Uterus (tissue), 4 donors: ENCODE measurements around the gene CBFA2T3. TPM values are rescaled to one million over a fixed set of nuclear protein-coding genes. Genes with fewer than 3 reads are reported as not detected.

Experiments used
- DNase-seq, 2 donors: peaks; one replicate each; pipeline ENCODE4 v3.0.0-alpha.2; 2019 to 2020
- H3K27ac ChIP-seq, 2 donors: fragments of 200-600 bp; sonication (generic); 1 replicate in 1 of 2; 2 replicates in 1 of 2; pipeline ENCODE4 v1.5.1; 2016 to 2018
- H3K27me3 ChIP-seq, 2 donors: fragments of 200-600 bp; sonication (generic); one replicate each; pipeline ENCODE4 v1.5.1; 2018 to 2019; ENCODE audit warnings: control low read depth in 1 of 2
- H3K36me3 ChIP-seq, 2 donors: fragments of 200-600 bp; sonication (generic); one replicate each; pipeline ENCODE4 v1.5.1; 2019; ENCODE audit warnings: control low read depth in 1 of 2
- H3K4me1 ChIP-seq, 2 donors: fragments of 200-600 bp; sonication (generic); one replicate each; pipeline ENCODE4 v1.5.1; 2018 to 2019; ENCODE audit warnings: control low read depth in 1 of 2
- H3K4me3 ChIP-seq, 2 donors: fragments of 200-600 bp; sonication (generic); 1 replicate in 1 of 2; 2 replicates in 1 of 2; pipeline ENCODE4 v1.5.1; 2018 to 2019; ENCODE audit warnings: mild to moderate bottlenecking in 1 of 2
- H3K9me3 ChIP-seq, 2 donors: fragments of 200-600 bp; sonication (generic); one replicate each; pipeline ENCODE4 v1.5.1; 2019; ENCODE audit warnings: control low read depth in 1 of 2
- CTCF ChIP-seq, 4 experiments: fragments of 200-600 bp in 2 of 4; fragments of 450-650 bp in 2 of 4; sonication (generic) in 2 of 4; IDR thresholded peaks; one replicate each; pipeline ENCODE4 v1.5.1; 2016 to 2019; ENCODE audit warnings: antibody characterized with exemption in 4 of 4, mild to moderate bottlenecking in 2 of 4, moderate library complexity in 1 of 4
- POLR2A ChIP-seq, 2 donors: fragments of 450-650 bp; IDR thresholded peaks; one replicate each; pipeline ENCODE4 v1.6.1; 2016; ENCODE audit warnings: antibody characterized with exemption in 2 of 2, mild to moderate bottlenecking in 1 of 2, moderate library complexity in 1 of 2
- intact Hi-C: fragments of 100-400 bp; cut with DNase I; formaldehyde crosslinking; loops from one replicate; pipeline ENCODE4 v1.15.1; 2023; ENCODE audit warnings: low total_unique reads
- total RNA-seq, 4 donors: library from RNA; depleted of rRNA in 3 of 4; stranded (reverse); fragments of >200 nt in 3 of 4; gene quantifications; one replicate each; pipeline versions ENCODE4 v1.1.0 to v1.2.4, GENCODE V29; 2014 to 2023
- donor health status: DM: yes; HTN: yes; CAD: no.

Gene CBFA2T3
- total RNA-seq, 4 donors from 2014 or later = under 0.01 to 12.1 (median 3.1) TPM

GRCh38 chr16:88839026-88839529 lies 137.9 kb downstream of the CBFA2T3 start:
- H3K9me3 ChIP-seq = no peaks in the 10 kb centered on the region
- no peak overlapping the region for H3K4me3 ChIP-seq
- TF ChIP-seq CTCF (IDR thresholded peaks at IDR 0.05) = no peak
- no peak for TF ChIP-seq POLR2A (IDR thresholded peaks at IDR 0.05)
- DNase-seq = no peak
- intact Hi-C loops = no loop called here
- no peaks in the 10 kb centered on the region for H3K27me3 ChIP-seq
- no peak overlapping the region for H3K27ac ChIP-seq
- no peaks in the 10 kb centered on the region for H3K4me1 ChIP-seq
- no peaks in the 10 kb centered on the region for H3K36me3 ChIP-seq

GRCh38 chr16:88838566-88838965 lies 138.4 kb downstream of the CBFA2T3 start:
- no peak overlapping the region for H3K4me3 ChIP-seq
- intact Hi-C loops = no loop called here
- no peak for TF ChIP-seq POLR2A (IDR thresholded peaks at IDR 0.05)
- TF ChIP-seq CTCF (IDR thresholded peaks at IDR 0.05) = no peak
- H3K4me1 ChIP-seq = no peaks in the 10 kb centered on the region
- no peak overlapping the region for H3K27ac ChIP-seq
- no peaks in the 10 kb centered on the region for H3K36me3 ChIP-seq
- H3K9me3 ChIP-seq = no peaks in the 10 kb centered on the region
- no peak for DNase-seq
- no peaks in the 10 kb centered on the region for H3K27me3 ChIP-seq

- intact Hi-C loops = no loop called here
- H3K27me3 ChIP-seq = no peaks in the 10 kb centered on the region
- no peaks in the 10 kb centered on the region for H3K36me3 ChIP-seq
- H3K4me1 ChIP-seq = no peaks in the 10 kb centered on the region
- DNase-seq = no peak
- no peak for TF ChIP-seq CTCF (IDR thresholded peaks at IDR 0.05)
- TF ChIP-seq POLR2A (IDR thresholded peaks at IDR 0.05) = no peak
- H3K4me3 ChIP-seq = no peak overlapping the region
- H3K27ac ChIP-seq = no peak overlapping the region
- H3K9me3 ChIP-seq = no peaks in the 10 kb centered on the region
Observed at GRCh38 chr16:88837806-88838205, 139.2 kb downstream of the CBFA2T3 start.

- Histone ChIP-seq H3K4me1 (no peaks in the 10 kb centered on the region), H3K27ac (no peak overlapping the region), H3K36me3 (no peaks in the 10 kb centered on the region), H3K27me3 (no peaks in the 10 kb centered on the region), H3K4me3 (no peak overlapping the region), H3K9me3 (no peaks in the 10 kb centered on the region)
- intact Hi-C loops = no loop called here
- DNase-seq = no peak
- TF ChIP-seq POLR2A (IDR thresholded peaks at IDR 0.05) (no peak), CTCF (IDR thresholded peaks at IDR 0.05) (no peak)
Observed at GRCh38 chr16:88836791-88837190, 140.2 kb downstream of the CBFA2T3 start.

GRCh38 chr16:88835818-88836217 lies 141.2 kb downstream of the CBFA2T3 start:
- Histone ChIP-seq H3K36me3 (no peaks in the 10 kb centered on the region), H3K27ac (no peak overlapping the region), H3K4me1 (no peaks in the 10 kb centered on the region), H3K27me3 (no peaks in the 10 kb centered on the region), H3K9me3 (no peaks in the 10 kb centered on the region), H3K4me3 (no peak overlapping the region)
- no peak for DNase-seq
- TF ChIP-seq POLR2A (IDR thresholded peaks at IDR 0.05) (no peak), CTCF (IDR thresholded peaks at IDR 0.05) (no peak)
- intact Hi-C loops = no loop called here
